HG02588 (cell line): Measurements from ENCODE around the gene SMARCAL1.
A peak's percentile ranks its signal among the peaks of the same experiment; 100 is the strongest.

Experiments used
- ATAC-seq: cut with Tn5 transposase; IDR thresholded peaks from one replicate; pipeline ENCODE4 v1.9.1; 2021; ENCODE audit warnings: mild to moderate bottlenecking, moderate library complexity; ENCODE audit not compliant: unreplicated experiment

SMARCAL1 gene

DNA sequence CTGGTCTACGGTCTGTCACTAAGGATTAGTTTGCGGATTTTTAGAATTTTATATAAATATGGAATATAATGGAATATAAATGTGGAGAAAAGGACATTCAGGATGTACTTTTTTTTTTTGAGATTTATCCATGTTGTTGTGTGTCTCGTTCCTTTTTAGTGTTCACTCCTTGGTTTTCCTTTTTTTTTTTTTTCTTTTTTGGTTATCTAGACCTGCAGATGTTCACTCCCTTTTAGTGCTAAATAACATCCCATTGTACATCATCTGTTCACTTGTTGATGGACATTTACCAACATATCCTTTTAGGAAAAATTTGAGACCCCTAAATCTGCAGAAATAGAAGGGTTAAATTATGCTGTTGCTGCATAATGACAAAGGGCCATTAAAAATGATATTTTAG is 60.9 kb downstream of the SMARCAL1 start:
- no peak for ATAC-seq

- ATAC-seq, result peak; percentile 72
Measured at GRCh38 chr2:216474925-216475670, 62.8 kb downstream of the SMARCAL1 start.

GRCh38 chr2:216475767-216476166 is 63.5 kb downstream of the SMARCAL1 start:
- ATAC-seq, result no peak

DNA sequence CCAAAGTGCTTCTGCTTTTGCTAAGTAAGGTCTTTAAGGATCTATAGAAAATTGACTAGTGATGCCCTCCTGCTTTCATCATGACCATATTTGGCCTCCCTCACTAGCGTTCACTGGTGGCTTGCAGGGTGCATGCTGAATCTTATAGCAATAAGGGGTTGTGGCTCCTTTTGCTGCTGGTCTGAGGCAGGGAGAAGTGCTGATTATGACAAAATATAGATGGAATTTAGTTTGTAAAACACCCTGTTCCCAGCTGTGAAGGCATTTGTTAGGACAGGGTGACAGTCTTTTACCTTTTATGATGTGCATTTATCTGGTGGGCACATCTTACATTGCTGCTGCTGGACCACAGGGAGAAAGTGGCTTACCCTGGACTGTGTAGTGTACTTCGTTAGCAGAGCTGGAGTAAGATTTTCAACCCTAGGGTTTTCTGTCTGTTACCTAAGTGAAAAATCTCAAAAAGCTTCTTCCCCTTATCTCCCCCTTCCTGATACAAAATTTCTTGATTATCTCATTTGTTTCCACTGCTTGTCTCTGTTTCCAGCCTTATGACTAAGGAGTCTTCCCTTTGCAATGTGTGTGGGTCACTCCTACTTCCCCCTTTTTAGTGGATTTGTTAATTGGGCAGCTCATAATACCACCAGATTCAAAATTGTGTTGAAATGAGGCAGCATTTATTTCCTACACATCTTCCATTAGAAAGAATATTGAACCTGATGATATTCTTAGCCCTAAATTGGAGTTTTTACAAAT is 65.2 kb downstream of the SMARCAL1 start:
- ATAC-seq, result no peak

DNA sequence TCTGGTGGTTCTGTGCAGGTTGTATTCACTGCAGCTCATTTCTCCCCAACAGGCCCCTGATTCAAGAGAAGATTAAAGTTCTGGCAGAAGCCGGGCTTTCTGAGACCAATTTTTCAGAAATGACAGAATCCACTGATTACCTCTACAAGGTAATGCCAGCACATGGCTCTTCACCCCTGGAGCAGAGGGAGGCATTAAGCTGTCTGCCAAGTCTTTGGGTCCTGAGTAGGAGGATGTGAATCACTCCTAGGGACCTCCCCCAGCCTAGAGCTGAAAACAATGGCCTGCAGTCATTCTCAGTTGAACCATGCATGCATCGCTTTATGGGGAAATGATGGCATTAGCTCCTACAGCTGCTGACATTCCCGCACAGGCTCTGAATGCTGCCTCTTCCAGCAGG is 65.9 kb downstream of the SMARCAL1 start:
- no peak for ATAC-seq

- no peak for ATAC-seq
Measured at GRCh38 chr2:216478791-216479190, 66.5 kb downstream of the SMARCAL1 start.

DNA sequence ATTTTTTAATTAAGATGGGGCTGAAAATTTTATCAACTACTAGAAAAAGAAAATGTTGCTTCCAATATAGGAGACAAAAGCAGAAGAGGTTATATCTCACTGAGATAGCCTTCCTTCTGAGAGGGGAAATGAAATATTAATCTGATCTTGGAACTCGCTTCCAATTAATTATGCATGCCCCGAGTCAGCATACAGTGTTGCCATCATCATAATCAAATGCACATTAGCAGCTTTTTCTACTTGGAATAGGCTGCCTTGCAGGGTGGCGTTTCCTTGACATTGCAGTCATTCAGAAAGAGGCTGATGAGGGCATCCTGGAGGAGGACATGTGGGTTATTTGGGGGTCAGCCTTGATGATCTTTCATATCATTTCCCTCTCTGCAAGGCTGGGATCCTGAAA is 67.9 kb downstream of the SMARCAL1 start:
- ATAC-seq, result no peak

- ATAC-seq, result no peak
Measured at GRCh38 chr2:216482640-216483039, 70.4 kb downstream of the SMARCAL1 start.

- no peak for ATAC-seq
Measured at GRCh38 chr2:216485237-216485636, 73.0 kb downstream of the SMARCAL1 start.

DNA sequence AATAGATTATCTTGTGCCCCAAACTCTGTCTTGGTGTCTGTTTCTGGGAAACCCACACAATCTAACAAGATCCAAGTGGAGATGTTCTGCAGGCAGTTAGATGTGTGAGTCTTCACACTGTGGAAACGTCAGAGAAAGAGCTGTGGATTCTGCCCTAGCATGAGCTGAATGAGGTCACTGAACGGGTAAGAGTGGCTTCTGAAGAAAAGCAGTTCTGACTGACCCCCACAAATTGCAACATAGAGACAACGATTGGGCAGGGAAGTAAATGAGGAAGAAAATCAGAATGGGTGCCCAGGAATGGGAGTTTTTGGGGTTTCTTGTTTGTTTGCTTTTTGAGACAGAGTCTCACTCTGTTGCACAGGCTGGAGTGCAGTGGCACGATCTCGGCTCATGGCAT is 73.5 kb downstream of the SMARCAL1 start:
- ATAC-seq, result no peak

DNA sequence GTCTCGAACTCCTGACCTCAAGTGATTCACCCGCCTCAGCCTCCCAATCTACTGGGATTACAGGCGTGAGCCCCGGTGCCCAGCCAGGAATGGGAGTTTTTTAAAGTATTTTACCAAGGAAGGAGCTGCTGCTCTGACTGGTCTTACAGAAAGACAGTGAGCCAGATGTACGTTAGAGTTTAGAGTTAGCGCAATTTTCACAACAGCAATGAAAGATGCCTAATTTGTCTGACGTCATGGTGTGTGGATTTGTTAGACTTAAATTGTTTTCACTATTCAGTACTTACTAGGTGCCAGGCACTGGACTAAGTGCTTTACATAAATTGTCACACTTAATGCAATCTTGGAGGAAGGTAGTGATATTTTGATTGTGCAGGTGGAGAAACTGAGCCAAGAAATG is 74.0 kb downstream of the SMARCAL1 start:
- ATAC-seq, result no peak

DNA sequence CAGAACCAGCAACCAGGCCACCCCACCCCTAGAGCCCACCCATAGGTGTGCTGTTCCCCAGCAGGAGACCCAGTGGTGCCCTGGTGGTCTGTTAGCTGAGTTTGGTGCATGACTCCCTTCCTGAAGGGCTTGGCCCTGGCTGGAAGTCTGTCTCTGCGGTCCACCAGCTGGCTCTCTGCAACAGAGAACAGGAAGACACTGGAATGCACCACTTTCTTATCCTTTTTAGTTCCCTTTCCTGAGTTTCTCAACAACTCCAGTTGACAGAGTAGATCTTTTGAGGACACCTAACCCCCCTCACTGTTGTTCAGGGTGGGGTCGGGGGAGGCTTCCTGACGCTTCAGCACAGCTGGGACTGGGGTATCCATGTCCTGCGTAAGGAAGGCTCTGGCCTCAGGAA is 74.4 kb downstream of the SMARCAL1 start:
- ATAC-seq, result no peak

- no peak for ATAC-seq
Measured at GRCh38 chr2:216490061-216490460, 77.8 kb downstream of the SMARCAL1 start.

- ATAC-seq, result peak; percentile 92
Measured at GRCh38 chr2:216491793-216492596, 79.7 kb downstream of the SMARCAL1 start.

DNA sequence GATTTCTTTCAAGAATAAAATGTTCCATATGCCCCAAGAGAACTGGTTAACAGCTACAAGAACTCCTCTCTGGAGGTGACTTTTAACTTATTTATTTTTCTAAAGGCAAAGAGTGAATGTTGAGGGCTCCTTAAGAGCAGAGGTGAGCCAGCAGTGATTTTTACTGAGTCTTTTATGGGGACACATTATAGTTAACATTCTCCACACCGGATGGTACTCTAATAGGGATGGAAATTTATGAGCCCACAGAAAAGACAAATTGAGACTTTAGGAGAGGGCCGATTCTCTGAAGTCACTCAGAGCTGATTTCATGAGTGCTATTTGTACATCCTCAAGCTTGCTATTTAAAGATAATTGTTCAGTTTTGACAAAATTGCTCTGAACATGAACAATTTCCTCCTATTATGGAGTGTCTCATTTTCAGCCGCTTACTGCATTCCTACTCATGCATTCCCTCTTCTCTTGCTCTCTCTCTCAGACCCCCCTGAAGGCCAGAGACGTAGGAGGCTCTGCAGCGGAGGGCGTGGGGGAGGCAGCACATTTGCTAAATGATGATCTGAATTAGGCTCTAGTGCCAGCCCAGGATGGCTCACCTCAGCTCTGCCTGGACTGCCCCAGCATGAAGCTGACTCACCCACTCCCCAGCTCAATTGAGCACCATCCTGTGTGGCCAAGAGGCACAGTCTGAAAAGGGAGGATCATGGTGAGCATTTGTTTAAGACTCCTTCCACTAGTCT is 80.5 kb downstream of the SMARCAL1 start:
- no peak for ATAC-seq

DNA sequence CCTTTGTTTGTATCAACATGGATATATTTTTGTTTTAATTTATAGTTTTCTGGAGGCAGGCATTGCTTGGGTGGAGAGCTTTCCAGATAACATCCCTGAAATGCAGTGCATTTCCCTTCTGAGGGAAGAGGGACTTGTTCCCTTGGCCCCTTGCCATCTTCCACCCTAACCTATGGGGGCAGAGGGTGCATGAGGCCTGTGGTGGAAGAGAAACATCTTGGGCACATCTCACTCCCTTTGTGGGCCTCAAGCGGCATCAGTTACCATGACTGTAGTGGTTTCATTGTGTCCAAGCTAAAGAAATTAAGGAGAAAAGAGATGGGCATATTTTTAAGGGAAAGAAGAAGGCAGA is 81.0 kb downstream of the SMARCAL1 start:
- no peak for ATAC-seq

- no peak for ATAC-seq
Measured at GRCh38 chr2:216495656-216496055, 83.4 kb downstream of the SMARCAL1 start.

- ATAC-seq, result no peak
Measured at GRCh38 chr2:216497382-216498069, 85.2 kb downstream of the SMARCAL1 start.

DNA sequence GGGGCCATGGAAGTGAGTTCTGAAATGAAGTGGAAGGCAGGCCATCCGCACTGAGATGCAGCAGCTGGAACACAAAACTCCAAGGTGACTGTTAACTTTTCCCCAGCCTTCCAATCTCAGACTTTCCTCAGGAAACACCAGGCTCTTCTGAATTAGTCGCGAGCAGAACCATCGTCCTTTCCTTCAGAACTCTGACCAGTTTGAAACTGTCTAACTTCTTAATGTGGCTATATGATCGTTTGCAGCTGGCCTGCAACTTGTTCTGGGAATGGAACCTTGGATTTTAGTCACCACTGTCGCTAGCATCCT is 85.7 kb downstream of the SMARCAL1 start:
- no peak for ATAC-seq
